MCF 10A (cell line): ENCODE measurements around the gene DOCK9. TPM values are rescaled to one million over a fixed set of nuclear protein-coding genes. Genes with fewer than 3 reads are reported as not detected.

Experiments used
- BruUV-seq: library from RNA; stranded (reverse); fragments of 400-500 nt; replicated peaks from 2 replicates; lab custom pipeline; 2021; lab: Mats Ljungman, UMichigan
- CTCF ChIA-PET: fragments of 300-600 bp; sonication (Branson Sonifier 250); formaldehyde crosslinking; extraction: SDS; loops from one replicate; lab custom pipeline; 2021; ENCODE audit warnings: antibody characterized with exemption, inconsistent platforms; lab: Yijun Ruan, JAX
- POLR2A ChIA-PET: fragments of 300-600, 350-650 bp; sonication (Branson Sonifier 250); formaldehyde crosslinking; extraction: SDS; loops from one replicate; lab custom pipeline; 2020; ENCODE audit warnings: antibody characterized with exemption, inconsistent platforms; lab: Yijun Ruan, JAX
- DNase-seq: peaks from one replicate; pipeline ENCODE4 v3.0.0-alpha.2; 2018; ENCODE audit not compliant: unreplicated experiment
- H3K27ac Mint-ChIP-seq: one replicate; pipeline ENCODE4 v1.8.0; 2022; ENCODE audit warnings: mild to moderate bottlenecking, low read depth, mixed read lengths; ENCODE audit not compliant: unreplicated experiment
- H3K27me3 Mint-ChIP-seq: one replicate; pipeline ENCODE4 v1.8.0; 2022; ENCODE audit warnings: mixed read lengths; ENCODE audit not compliant: insufficient read depth, unreplicated experiment
- H3K36me3 Mint-ChIP-seq: one replicate; pipeline ENCODE4 v1.8.0; 2022; ENCODE audit warnings: mild to moderate bottlenecking, moderate library complexity, mixed read lengths; ENCODE audit not compliant: insufficient read depth, unreplicated experiment
- H3K4me1 Mint-ChIP-seq: one replicate; pipeline ENCODE4 v1.8.0; 2022; ENCODE audit warnings: mixed read lengths; ENCODE audit not compliant: insufficient read depth, unreplicated experiment
- H3K4me3 Mint-ChIP-seq: one replicate; pipeline ENCODE4 v1.8.0; 2022; ENCODE audit warnings: mild to moderate bottlenecking, moderate library complexity, mixed read lengths; ENCODE audit not compliant: unreplicated experiment
- H3K9me3 Mint-ChIP-seq: one replicate; pipeline ENCODE4 v1.8.0; 2022; ENCODE audit warnings: mixed read lengths; ENCODE audit not compliant: unreplicated experiment
- intact Hi-C: fragments of 100-400 bp; cut with micrococcal nuclease; formaldehyde crosslinking; loops from 2 replicates; pipeline ENCODE4 v1.14.1; 2022
- total RNA-seq: library from RNA; stranded (reverse); gene quantifications from 2 replicates; pipeline ENCODE4 v1.2.3, GENCODE V29; 2022
- TF ChIP-seq, protein P1 (sequence below): fragments of 200-600 bp; IDR thresholded peaks from one replicate; pipeline ENCODE4 v1.8.0; 2022; ENCODE audit warnings: antibody characterized with exemption, mild to moderate bottlenecking; ENCODE audit not compliant: unreplicated experiment

The DOCK9 gene
- total RNA-seq, 1 experiment from 2014 or later: 77.0 TPM

DNA sequence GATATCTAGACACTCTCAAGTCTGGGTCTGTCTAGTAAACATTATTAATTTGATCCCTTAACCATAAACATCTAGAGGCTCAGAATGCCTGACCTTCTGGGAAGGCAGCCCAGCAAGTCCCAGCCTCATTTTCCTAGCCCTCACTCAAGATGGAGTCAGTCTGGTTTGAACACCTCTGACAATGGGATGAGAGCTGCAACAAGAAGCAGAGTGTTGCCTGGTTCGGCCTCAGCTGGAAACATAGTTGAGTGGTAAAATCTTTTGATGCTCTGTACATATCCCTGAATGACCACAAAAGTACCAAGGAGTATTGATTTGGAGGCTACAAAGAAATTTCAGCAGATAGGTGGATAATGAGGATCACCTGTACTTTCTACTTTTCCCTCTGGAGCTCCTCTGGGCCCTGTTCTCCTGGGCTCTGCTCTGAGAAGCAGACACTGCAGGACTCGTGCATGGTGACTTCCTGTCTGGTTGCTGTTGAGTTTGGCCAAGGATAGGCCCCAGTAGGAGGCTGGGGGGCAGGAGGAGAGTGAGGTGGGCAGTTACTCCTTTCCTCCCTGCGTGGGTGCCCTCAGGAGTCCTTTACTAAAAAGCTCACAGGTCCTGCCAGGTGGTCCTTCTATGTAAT, 157.0 kb downstream of the DOCK9 start:
- Mint-ChIP-seq H3K4me1 (no peaks in the 10 kb centered on the region), H3K36me3 (peaks cover 43% of the 10 kb centered on the region), H3K27ac (no peak overlapping the region), H3K27me3 (no peaks in the 10 kb centered on the region), H3K4me3 (no peak overlapping the region), H3K9me3 (no peaks in the 10 kb centered on the region)
- ChIA-PET POLR2A (interaction anchor here (1.3 kb wide), 1 partner anchor 18 kb away, joined by 3 read pairs; no protein-coding TSS in a partner anchor), CTCF (interaction anchor here (0.6 to 3.4 kb wide), 3 partner anchors 8 to 216 kb away, joined by 3 to 12 read pairs (median 3); no protein-coding TSS in a partner anchor)
- no TSS peak for BruUV-seq
- intact Hi-C loops: no loop called here
- no peak for DNase-seq
- TF ChIP-seq, protein P1, sequence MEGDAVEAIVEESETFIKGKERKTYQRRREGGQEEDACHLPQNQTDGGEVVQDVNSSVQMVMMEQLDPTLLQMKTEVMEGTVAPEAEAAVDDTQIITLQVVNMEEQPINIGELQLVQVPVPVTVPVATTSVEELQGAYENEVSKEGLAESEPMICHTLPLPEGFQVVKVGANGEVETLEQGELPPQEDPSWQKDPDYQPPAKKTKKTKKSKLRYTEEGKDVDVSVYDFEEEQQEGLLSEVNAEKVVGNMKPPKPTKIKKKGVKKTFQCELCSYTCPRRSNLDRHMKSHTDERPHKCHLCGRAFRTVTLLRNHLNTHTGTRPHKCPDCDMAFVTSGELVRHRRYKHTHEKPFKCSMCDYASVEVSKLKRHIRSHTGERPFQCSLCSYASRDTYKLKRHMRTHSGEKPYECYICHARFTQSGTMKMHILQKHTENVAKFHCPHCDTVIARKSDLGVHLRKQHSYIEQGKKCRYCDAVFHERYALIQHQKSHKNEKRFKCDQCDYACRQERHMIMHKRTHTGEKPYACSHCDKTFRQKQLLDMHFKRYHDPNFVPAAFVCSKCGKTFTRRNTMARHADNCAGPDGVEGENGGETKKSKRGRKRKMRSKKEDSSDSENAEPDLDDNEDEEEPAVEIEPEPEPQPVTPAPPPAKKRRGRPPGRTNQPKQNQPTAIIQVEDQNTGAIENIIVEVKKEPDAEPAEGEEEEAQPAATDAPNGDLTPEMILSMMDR: no peak

DNA sequence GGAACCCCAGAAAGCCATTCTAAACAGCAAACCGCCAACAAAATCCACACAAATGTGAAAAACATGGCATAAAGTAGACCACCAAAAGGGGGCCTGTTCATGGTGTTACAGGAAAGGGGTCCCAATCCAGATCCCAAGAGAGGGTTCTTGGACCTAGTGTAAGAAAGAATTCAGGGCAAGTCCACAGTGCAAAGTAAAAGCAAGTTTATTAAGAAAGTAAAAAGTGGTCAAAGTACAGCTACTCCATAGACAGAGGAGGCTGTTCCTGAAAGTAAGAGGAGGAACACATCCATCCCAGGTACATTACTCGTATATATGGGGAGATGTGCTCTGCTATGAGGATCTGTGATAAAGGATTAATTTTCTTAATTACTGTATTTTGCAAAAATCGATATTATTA, 157.6 kb downstream of the DOCK9 start:
- intact Hi-C loops: no loop called here

DNA sequence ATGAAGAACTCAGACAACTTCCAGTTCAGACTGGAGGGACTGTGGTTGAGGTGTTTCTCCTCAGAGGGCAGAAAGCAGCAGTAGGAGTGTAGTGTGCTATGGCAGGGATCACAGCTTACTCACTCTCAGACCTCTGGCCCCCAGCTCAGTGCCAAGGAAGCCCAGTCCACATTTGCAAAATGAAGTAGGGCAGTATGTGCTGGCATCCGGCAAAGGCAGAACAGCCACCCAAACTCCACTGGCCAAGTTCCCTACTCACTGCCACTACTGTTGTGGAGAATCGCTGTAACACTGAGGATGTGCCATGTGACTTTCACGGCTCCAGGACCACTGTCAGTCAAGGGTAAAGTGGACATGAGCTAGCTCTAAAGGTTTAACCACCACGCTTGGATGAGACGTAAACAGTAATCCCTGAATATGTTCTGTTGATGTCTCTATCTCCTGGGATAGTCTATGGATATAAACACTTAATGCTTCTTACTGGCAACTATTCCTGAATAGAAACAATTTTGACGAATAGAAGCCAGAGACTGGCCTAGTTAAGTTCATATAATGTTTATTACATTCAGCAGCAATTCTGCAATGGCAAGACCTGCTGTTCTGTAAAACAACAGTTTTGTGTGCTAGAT, 158.4 kb downstream of the DOCK9 start:
- Mint-ChIP-seq H3K4me1 (no peaks in the 10 kb centered on the region), H3K9me3 (no peaks in the 10 kb centered on the region), H3K36me3 (peaks cover 32% of the 10 kb centered on the region), H3K27me3 (no peaks in the 10 kb centered on the region), H3K27ac (no peak overlapping the region), H3K4me3 (no peak overlapping the region)
- ChIA-PET POLR2A (no interaction called here), CTCF (interaction anchor here (1.1 to 3.4 kb wide), 3 partner anchors 9 to 357 kb away, joined by 3 to 12 read pairs (median 3); no protein-coding TSS in a partner anchor)
- intact Hi-C loops: no loop called here
- no peak for DNase-seq
- no TSS peak for BruUV-seq
- TF ChIP-seq, protein P1: no peak

More for the DNA sequence above, 157.6 kb downstream of the DOCK9 start:
- Mint-ChIP-seq H3K27ac (no peak overlapping the region), H3K27me3 (no peaks in the 10 kb centered on the region), H3K4me1 (no peaks in the 10 kb centered on the region), H3K4me3 (no peak overlapping the region), H3K36me3 (peaks cover 38% of the 10 kb centered on the region), H3K9me3 (no peaks in the 10 kb centered on the region)
- CTCF ChIA-PET: interaction anchor here (1.3 to 3.4 kb wide), 2 partner anchors 9 to 20 kb away, joined by 3 to 12 read pairs; no protein-coding TSS in a partner anchor
- POLR2A ChIA-PET: interaction anchor here (1.3 kb wide), 1 partner anchor 17 kb away, joined by 3 read pairs; no protein-coding TSS in a partner anchor
- TF ChIP-seq, protein P1: no peak
- BruUV-seq: no TSS peak
- no peak for DNase-seq

DNA sequence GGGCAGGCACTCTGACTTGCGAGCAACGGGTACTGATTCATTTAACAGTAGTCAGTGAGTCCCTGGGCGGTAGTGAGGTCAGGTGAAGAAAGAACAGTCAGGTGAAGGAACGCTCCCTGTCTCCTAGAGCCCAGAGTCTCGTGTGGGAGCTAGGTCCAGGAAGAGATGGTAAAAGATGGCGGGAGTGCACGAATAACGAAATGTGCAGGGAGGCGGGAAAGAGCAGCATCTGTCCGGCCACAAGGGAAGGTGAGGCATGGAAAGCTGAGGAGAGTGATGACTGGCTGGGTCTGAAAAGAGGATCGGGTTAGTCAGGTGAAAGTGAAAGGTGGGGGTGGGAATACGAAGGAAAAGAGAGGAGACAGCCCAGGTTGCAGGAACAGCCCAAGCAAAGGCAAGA, 161.5 kb downstream of the DOCK9 start:
- Mint-ChIP-seq H3K27ac (no peak overlapping the region), H3K4me1 (no peaks in the 10 kb centered on the region), H3K36me3 (peaks cover 18% of the 10 kb centered on the region), H3K4me3 (no peak overlapping the region), H3K9me3 (no peaks in the 10 kb centered on the region), H3K27me3 (no peaks in the 10 kb centered on the region)
- DNase-seq: no peak
- BruUV-seq: no TSS peak
- CTCF ChIA-PET: no interaction called here
- intact Hi-C loops: no loop called here
- TF ChIP-seq, protein P1: no peak
- POLR2A ChIA-PET: interaction anchor here (0.8 kb wide), 1 partner anchor 9 kb away, joined by 3 read pairs; no protein-coding TSS in a partner anchor
